ENCODE data around the gene KLHDC10. TPM values are rescaled to one million over a fixed set of nuclear protein-coding genes. Genes with fewer than 3 reads are reported as not detected.

KLHDC10 gene
- total RNA-seq, 1 experiment from 2014 or later: 21.6 TPM

- H3K27ac ChIP-seq (ENCODE audit: low read length): no peak overlapping the region
- H2AFZ ChIP-seq (ENCODE audit: low read length): no peak overlapping the region
- no peaks in the 10 kb centered on the region for H3K9me3 ChIP-seq (ENCODE audit: low read length)
- intact Hi-C loops (cut with micrococcal nuclease): loop anchor here (5.0 kb wide), 1 partner anchor 81 kb away; the partner anchor contains the start of gene KLHDC10
- no peak overlapping the region for H3K4me2 ChIP-seq (ENCODE audit: low read length)
- no peaks in the 10 kb centered on the region for H3K9me2 ChIP-seq (replicated peaks; ENCODE audit: low read length)
- BruUV-seq (replicated peaks): no TSS peak
- CTCF ChIA-PET: interaction anchor here (0.6 kb wide), 1 partner anchor 363 kb away, joined by 4 read pairs; no protein-coding TSS in a partner anchor
- H3K36me3 ChIP-seq (ENCODE audit: low read depth, low read length): no peaks in the 10 kb centered on the region
- H3K9ac ChIP-seq (ENCODE audit: low read length): no peak overlapping the region
- POLR2A ChIA-PET (ENCODE audit: unreplicated experiment): no interaction called here
- no peaks in the 10 kb centered on the region for H3K27me3 ChIP-seq (ENCODE audit: low read length)
- H3F3A ChIP-seq (ENCODE audit: low read length, unreplicated experiment): no peaks in the 10 kb centered on the region
- TF ChIP-seq EZH2 (IDR thresholded peaks at IDR 0.05; ENCODE audit: low read length, unreplicated experiment) (no peak), EZH2phosphoT487 (IDR thresholded peaks at IDR 0.05; ENCODE audit: borderline replicate concordance, low read length) (no peak), CTCF (conservative IDR thresholded peaks at IDR 0.05; ENCODE audit: low read depth, low read length) (no peak)
- ATAC-seq (no peak), DNase-seq (no peak)
- no peaks in the 10 kb centered on the region for H3K79me2 ChIP-seq (ENCODE audit: low read length)
- no peaks in the 10 kb centered on the region for H4K20me1 ChIP-seq (ENCODE audit: low read length)
- H3K4me3 ChIP-seq (ENCODE audit: low read length): no peak overlapping the region
- no peaks in the 10 kb centered on the region for H3K4me1 ChIP-seq (ENCODE audit: insufficient read depth, low read length)
Observed at GRCh38 chr7:130153211-130153908, 83.0 kb downstream of the KLHDC10 start.

GRCh38 chr7:130154131-130154500 is 83.8 kb downstream of the KLHDC10 start:
- H3K27ac ChIP-seq (ENCODE audit: low read length): no peak overlapping the region
- ChIA-PET CTCF (interaction anchor here (0.6 kb wide), 2 partner anchors 82 to 364 kb away, joined by 4 to 5 read pairs; no protein-coding TSS in a partner anchor), POLR2A (ENCODE audit: unreplicated experiment) (no interaction called here)
- intact Hi-C loops (cut with micrococcal nuclease): loop anchor here (5.0 kb wide), 1 partner anchor 82 kb away; the partner anchor contains the start of gene KLHDC10
- TF ChIP-seq EZH2 (IDR thresholded peaks at IDR 0.05; ENCODE audit: low read length, unreplicated experiment): no peak
- no peak for TF ChIP-seq EZH2phosphoT487 (IDR thresholded peaks at IDR 0.05; ENCODE audit: borderline replicate concordance, low read length)
- TF ChIP-seq CTCF (conservative IDR thresholded peaks at IDR 0.05; ENCODE audit: low read depth, low read length): no peak
- no peaks in the 10 kb centered on the region for H3K9me2 ChIP-seq (replicated peaks; ENCODE audit: low read length)
- BruUV-seq (replicated peaks): no TSS peak
- ATAC-seq (peak; percentile 80), DNase-seq (peak; percentile 6)
- no peaks in the 10 kb centered on the region; the same call in 1 of the 2 replicates for H3K36me3 ChIP-seq (ENCODE audit: low read depth, low read length)
- no peak overlapping the region for H3K9ac ChIP-seq (ENCODE audit: low read length)
- no peaks in the 10 kb centered on the region for H3K4me1 ChIP-seq (ENCODE audit: insufficient read depth, low read length)
- no peak overlapping the region for H2AFZ ChIP-seq (ENCODE audit: low read length)
- H3K4me3 ChIP-seq (ENCODE audit: low read length): no peak overlapping the region
- H3K27me3 ChIP-seq (ENCODE audit: low read length): no peaks in the 10 kb centered on the region
- H3F3A ChIP-seq (ENCODE audit: low read length, unreplicated experiment): no peaks in the 10 kb centered on the region
- H3K79me2 ChIP-seq (ENCODE audit: low read length): no peaks in the 10 kb centered on the region
- no peaks in the 10 kb centered on the region for H4K20me1 ChIP-seq (ENCODE audit: low read length)
- no peak overlapping the region for H3K4me2 ChIP-seq (ENCODE audit: low read length)
- H3K9me3 ChIP-seq (ENCODE audit: low read length): no peaks in the 10 kb centered on the region
